ENCODE measurements around the gene ZNF292.

Gene ZNF292

DNA sequence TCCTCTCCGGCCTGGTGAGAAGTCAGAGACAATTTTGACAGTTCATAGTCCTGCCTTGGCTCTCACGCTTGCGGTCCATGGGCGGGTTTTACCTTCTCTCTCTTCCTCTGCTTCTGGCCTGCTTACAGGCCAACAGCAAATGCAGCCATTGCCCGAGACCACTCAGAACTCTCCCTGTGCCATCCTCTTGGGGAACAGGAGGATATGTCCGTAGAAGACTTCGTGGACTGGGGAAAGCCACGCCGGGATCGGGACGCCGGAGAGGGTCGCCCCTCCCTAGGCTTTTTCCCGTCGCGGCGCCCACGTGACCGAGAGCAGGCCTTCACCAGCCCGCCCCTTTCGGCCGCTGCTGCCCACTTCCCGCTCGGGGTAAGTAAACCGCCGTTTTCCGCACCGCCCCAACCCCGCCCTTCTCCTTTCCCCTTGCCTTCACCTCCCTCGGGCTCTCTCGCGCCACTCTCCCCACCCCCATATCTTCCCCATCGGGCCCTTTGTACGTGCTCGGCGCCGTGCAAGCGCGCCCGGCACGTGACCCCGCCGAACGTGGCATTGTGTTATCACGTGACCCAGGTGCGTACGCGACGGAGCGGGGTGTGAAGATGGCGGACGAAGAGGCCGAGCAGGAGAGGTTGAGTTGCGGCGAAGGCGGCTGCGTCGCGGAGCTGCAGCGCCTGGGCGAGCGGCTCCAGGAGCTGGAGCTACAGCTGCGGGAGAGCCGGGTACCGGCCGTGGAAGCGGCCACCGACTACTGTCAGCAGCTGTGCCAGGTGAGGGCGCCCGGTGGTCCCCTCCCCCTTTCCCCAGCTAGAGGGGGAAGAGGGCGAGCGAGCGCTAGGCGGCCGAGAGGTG, at the start of gene ZNF292:
TSS of gene ZNF292 (plus strand) at position 573 of the 849 bp plus-strand sequence. CDS start at position 600, 27 bp downstream.
- TF ChIP-seq POLR2A (IDR thresholded peaks at IDR 0.05; ENCODE audit: extremely low read depth, insufficient read length), result peak; percentile 63
- TF ChIP-seq, protein P1, sequence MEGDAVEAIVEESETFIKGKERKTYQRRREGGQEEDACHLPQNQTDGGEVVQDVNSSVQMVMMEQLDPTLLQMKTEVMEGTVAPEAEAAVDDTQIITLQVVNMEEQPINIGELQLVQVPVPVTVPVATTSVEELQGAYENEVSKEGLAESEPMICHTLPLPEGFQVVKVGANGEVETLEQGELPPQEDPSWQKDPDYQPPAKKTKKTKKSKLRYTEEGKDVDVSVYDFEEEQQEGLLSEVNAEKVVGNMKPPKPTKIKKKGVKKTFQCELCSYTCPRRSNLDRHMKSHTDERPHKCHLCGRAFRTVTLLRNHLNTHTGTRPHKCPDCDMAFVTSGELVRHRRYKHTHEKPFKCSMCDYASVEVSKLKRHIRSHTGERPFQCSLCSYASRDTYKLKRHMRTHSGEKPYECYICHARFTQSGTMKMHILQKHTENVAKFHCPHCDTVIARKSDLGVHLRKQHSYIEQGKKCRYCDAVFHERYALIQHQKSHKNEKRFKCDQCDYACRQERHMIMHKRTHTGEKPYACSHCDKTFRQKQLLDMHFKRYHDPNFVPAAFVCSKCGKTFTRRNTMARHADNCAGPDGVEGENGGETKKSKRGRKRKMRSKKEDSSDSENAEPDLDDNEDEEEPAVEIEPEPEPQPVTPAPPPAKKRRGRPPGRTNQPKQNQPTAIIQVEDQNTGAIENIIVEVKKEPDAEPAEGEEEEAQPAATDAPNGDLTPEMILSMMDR (IDR thresholded peaks at IDR 0.05; ENCODE audit: low read depth, low read length), result no peak
- TF ChIP-seq MAX (IDR thresholded peaks at IDR 0.05; ENCODE audit: low read depth, low read length), result peak; percentile 99
- peak; percentile 68; the same call in 1 of the 2 replicates for TF ChIP-seq MYC (IDR thresholded peaks at IDR 0.05; ENCODE audit: low read depth, low read length)
- H3K4me3 ChIP-seq (ENCODE audit: low read depth, low read length), result peak within 1 kb of the TSS; percentile 80
- peak; percentile 100 for DNase-seq (ENCODE audit: low read depth)

DNA sequence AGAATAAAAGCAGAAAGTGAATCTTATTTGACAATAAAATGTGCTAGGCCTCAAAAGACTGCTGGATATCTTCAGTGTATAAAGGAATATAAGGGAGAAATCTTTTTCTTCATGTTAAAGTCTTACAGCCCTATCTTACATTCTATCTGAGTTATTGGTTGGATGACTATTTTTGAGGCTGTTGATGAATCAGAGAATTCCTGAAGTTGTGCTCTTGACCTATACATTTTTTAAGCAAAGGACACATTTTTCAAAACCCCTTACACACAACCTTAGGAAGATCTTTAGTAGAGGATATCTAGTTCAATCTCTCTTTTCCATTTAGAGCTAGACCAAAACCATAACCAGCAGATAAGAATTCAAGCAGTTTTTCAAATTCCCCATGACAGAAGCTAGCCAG, 49.5 kb upstream of the ZNF292 start:
- no peak overlapping the region for H3K4me3 ChIP-seq (ENCODE audit: low read depth, low read length)
- DNase-seq (ENCODE audit: low read depth), result no peak
- TF ChIP-seq POLR2A (IDR thresholded peaks at IDR 0.05; ENCODE audit: extremely low read depth, insufficient read length) (no peak), MYC (IDR thresholded peaks at IDR 0.05; ENCODE audit: low read depth, low read length) (no peak), MAX (IDR thresholded peaks at IDR 0.05; ENCODE audit: low read depth, low read length) (no peak)
- TF ChIP-seq, protein P1 (IDR thresholded peaks at IDR 0.05; ENCODE audit: low read depth, low read length), result no peak

DNA sequence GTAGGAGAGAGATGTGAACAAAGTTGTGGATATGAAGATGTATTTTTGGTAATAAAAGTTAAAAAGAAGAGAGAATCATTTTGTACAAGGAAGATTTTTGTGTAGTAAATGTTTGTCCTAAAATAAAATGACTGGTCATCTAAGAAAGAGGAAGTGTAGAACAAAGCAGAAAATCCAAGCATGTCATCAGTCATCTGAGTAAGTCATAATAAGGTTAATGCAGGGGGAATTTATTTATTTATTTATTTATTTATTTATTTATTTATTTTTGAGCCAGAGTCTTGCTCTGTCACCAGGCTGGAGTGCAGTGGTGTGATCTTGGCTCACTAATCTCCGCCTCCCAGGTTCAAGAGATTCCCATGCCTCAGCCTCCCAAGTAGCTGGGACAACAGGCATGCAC, 44.7 kb upstream of the ZNF292 start:
- no peak for TF ChIP-seq MYC (IDR thresholded peaks at IDR 0.05; ENCODE audit: low read depth, low read length)
- no peak for TF ChIP-seq POLR2A (IDR thresholded peaks at IDR 0.05; ENCODE audit: extremely low read depth, insufficient read length)
- no peak for TF ChIP-seq MAX (IDR thresholded peaks at IDR 0.05; ENCODE audit: low read depth, low read length)
- TF ChIP-seq, protein P1 (IDR thresholded peaks at IDR 0.05; ENCODE audit: low read depth, low read length), result no peak
- no peak overlapping the region for H3K4me3 ChIP-seq (ENCODE audit: low read depth, low read length)

DNA sequence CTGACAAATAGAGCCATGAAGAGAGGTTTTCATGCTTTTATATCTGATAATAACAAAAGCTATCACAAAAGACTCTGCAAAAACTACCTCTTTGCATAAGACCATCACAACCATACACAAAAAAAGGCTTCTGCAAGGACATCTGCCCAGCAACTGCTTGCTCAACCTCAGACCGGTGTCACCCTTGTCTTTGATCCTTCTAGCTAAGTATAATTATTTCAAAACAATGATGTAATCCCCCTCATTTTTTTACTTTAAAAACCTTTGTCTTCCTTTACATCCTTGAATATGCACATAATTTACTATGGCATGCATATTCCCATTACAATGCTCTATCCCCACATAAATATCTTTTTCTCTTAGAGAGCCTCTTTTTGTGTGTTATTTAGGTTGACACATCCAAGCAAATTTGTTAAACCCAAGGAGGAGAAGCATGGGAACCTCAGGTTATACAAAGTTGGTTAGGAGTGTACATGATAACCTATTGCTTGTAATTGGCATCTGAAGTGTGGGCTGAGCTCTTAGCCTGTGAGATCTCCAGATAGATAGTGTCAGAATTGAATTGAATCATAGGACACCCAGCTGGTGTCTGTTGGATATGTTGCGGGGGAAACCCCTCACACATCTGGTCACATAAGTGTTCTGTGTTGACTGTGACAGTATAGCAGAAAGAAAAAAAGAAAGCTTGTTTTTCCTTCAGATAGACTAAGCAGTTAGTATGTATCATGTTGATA, 39.8 kb upstream of the ZNF292 start:
- TF ChIP-seq MAX (IDR thresholded peaks at IDR 0.05; ENCODE audit: low read depth, low read length), result no peak
- no peak for TF ChIP-seq MYC (IDR thresholded peaks at IDR 0.05; ENCODE audit: low read depth, low read length)
- TF ChIP-seq POLR2A (IDR thresholded peaks at IDR 0.05; ENCODE audit: extremely low read depth, insufficient read length), result no peak
- TF ChIP-seq, protein P1 (IDR thresholded peaks at IDR 0.05; ENCODE audit: low read depth, low read length), result no peak
- no peak overlapping the region for H3K4me3 ChIP-seq (ENCODE audit: low read depth, low read length)
- peak; percentile 7 for DNase-seq (ENCODE audit: low read depth)

More for the DNA sequence above, 44.7 kb upstream of the ZNF292 start:
- DNase-seq (ENCODE audit: low read depth), result peak; percentile 21

GRCh38 chr6:87116922-87117321, 38.4 kb upstream of the ZNF292 start:
- TF ChIP-seq POLR2A (IDR thresholded peaks at IDR 0.05; ENCODE audit: extremely low read depth, insufficient read length) (no peak), MYC (IDR thresholded peaks at IDR 0.05; ENCODE audit: low read depth, low read length) (no peak), MAX (IDR thresholded peaks at IDR 0.05; ENCODE audit: low read depth, low read length) (no peak)
- TF ChIP-seq, protein P1 (IDR thresholded peaks at IDR 0.05; ENCODE audit: low read depth, low read length), result no peak
- no peak overlapping the region for H3K4me3 ChIP-seq (ENCODE audit: low read depth, low read length)
- peak; percentile 51 for DNase-seq (ENCODE audit: low read depth)

All from NB4 (cell line).